Cardiac muscle cell (in vitro differentiated cells and primary cell): Measurements from ENCODE around the gene SBNO2. TPM values are rescaled to one million over a fixed set of nuclear protein-coding genes. Genes with fewer than 3 reads are reported as not detected.

ENCODE experiments used
- DNase-seq, 2 donors: peaks; one replicate each; pipeline versions ENCODE4 v3.0.0 to v3.0.0-alpha.2; 2010 to 2017; ENCODE audit warnings: low read depth in 1 of 2, low spot score in 1 of 2
- H3K27ac ChIP-seq: fragments of 200-600 bp; sonication (generic); 2 replicates; pipeline ENCODE4 v1.5.1; 2016
- H3K27me3 ChIP-seq: fragments of 200-600 bp; sonication (generic); 2 replicates; pipeline ENCODE4 v1.6.0; 2016; ENCODE audit warnings: control low read depth
- H3K36me3 ChIP-seq: fragments of 200-600 bp; sonication (generic); 2 replicates; pipeline ENCODE4 v1.5.1; 2016; ENCODE audit warnings: control low read depth
- H3K4me1 ChIP-seq: fragments of 200-600 bp; sonication (generic); 2 replicates; pipeline ENCODE4 v1.8.1; 2017; ENCODE audit warnings: low read depth, mild to moderate bottlenecking, mixed run types
- H3K4me3 ChIP-seq: fragments of 200-600 bp; sonication (generic); 2 replicates; pipeline ENCODE4 v1.5.1; 2016; ENCODE audit warnings: mild to moderate bottlenecking
- H3K9me3 ChIP-seq: fragments of 200-600 bp; sonication (generic); 2 replicates; pipeline ENCODE4 v1.5.1; 2017; ENCODE audit warnings: low read depth, mild to moderate bottlenecking, control low read depth
- polyA plus RNA-seq: library from polyadenylated mRNA; unstranded; fragments of >200 nt; fragmentation: Nextera tagmentation; extraction: Ambion mirVana; gene quantifications from 2 replicates; pipeline ENCODE4 v1.2.1, GENCODE V29; 2016
- total RNA-seq: library from RNA; depleted of rRNA; stranded (reverse); fragments of >200 nt; gene quantifications from 2 replicates; pipeline ENCODE4 v1.2.3, GENCODE V29; 2016
- TF ChIP-seq, protein P1 (sequence below): IDR thresholded peaks from 2 replicates; pipeline ENCODE4 v1.5.1; 2012; ENCODE audit warnings: low read depth, mild to moderate bottlenecking, low read length

SBNO2 gene
- total and polyA plus RNA-seq, 2 experiments from 2014 or later = 11.8 to 28.5 TPM

DNA sequence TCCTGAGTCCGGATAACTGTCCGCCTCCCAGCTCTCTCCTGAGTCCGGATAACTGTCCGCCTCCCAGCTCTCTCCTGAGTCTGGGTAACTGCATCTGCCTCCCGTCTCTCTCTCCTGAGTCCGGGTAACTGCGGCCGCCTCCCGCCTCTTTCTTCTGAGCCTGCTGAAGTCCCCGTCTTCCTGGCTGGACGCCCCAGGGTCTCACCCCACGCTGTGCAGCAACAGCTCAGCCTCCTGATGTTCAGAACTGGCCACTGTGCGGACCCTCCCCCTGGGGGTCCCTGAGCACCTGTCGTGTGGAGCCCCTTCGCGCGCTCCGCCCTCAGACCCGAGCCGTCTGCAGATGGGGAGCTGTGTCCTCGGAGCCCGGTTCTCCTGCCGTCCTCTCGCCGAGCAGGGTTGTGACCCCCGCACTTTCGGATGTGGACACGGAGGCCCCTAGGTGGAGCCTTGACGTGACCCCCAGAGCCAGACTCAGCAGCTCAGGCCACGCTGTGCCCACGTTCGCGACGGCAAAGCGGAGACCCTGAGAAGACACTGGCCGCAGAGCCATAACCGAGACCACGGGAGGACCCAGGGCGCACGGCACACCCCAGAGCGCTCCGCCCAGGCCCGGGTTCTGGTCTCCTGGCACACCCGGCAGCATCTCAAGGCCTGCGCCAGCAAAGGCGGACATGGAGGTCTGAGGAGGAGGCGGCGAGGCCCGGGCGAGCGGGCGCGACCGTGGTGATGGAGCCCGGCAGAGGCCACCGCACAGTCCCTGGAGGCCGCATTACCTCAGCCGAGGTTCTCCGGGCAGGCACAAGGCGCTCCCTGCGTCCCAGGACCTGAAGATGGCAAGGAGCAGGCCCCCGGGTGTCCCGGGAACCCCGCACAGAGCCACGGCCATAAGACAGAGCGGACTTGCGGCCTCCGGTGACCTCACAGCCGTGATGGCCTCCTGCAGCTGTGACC lies 15.9 kb downstream of the SBNO2 start:
- Histone ChIP-seq H3K4me1 (peaks cover 11% of the 10 kb centered on the region), H3K9me3 (no peaks in the 10 kb centered on the region), H3K27ac (no peak overlapping the region), H3K4me3 (no peak overlapping the region), H3K36me3 (no peaks in the 10 kb centered on the region), H3K27me3 (no peaks in the 10 kb centered on the region)
- DNase-seq = no peak
- TF ChIP-seq, protein P1, sequence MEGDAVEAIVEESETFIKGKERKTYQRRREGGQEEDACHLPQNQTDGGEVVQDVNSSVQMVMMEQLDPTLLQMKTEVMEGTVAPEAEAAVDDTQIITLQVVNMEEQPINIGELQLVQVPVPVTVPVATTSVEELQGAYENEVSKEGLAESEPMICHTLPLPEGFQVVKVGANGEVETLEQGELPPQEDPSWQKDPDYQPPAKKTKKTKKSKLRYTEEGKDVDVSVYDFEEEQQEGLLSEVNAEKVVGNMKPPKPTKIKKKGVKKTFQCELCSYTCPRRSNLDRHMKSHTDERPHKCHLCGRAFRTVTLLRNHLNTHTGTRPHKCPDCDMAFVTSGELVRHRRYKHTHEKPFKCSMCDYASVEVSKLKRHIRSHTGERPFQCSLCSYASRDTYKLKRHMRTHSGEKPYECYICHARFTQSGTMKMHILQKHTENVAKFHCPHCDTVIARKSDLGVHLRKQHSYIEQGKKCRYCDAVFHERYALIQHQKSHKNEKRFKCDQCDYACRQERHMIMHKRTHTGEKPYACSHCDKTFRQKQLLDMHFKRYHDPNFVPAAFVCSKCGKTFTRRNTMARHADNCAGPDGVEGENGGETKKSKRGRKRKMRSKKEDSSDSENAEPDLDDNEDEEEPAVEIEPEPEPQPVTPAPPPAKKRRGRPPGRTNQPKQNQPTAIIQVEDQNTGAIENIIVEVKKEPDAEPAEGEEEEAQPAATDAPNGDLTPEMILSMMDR = no peak

DNA sequence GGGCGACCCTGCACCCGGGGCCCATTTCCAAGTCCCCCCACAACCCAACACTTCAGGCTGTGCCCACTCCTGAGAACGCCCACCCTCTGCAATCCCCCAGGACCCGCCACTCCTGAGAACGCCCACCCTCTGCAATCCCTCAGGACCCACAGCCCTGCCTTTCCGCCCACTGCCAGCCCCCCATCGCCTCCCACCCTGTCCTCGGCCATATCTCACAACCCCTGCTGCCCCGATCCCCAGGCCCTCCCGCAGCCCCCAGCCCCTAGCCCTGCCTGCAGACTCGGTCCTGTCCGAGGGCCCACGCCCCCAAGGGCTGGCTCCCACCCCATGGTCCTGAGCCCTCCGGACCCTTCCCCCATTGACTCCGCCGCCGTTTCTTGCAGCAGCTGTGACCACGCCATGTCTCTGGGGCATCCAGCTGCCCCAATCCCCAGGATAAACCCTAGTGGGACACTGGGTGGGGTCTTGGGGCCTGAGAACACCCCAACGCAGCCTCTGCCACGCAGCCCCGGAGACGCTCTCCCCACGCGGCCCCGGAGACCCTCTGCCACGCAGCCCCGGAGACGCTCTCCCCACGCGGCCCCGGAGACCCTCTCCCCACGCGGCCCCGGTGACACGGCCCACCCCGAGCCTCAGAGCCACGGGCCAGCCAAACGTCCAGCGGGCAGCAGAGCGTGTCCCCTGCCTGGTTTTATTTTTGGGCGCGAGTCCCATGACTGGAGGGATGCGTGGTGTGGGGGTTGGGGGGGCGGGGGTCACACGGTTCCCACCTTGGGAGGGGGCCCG lies 17.0 kb downstream of the SBNO2 start:
- Histone ChIP-seq H3K4me1 (peaks cover 11% of the 10 kb centered on the region), H3K27me3 (no peaks in the 10 kb centered on the region), H3K9me3 (no peaks in the 10 kb centered on the region), H3K4me3 (no peak overlapping the region), H3K36me3 (no peaks in the 10 kb centered on the region), H3K27ac (no peak overlapping the region)
- no peak for DNase-seq
- TF ChIP-seq, protein P1 = no peak

DNA sequence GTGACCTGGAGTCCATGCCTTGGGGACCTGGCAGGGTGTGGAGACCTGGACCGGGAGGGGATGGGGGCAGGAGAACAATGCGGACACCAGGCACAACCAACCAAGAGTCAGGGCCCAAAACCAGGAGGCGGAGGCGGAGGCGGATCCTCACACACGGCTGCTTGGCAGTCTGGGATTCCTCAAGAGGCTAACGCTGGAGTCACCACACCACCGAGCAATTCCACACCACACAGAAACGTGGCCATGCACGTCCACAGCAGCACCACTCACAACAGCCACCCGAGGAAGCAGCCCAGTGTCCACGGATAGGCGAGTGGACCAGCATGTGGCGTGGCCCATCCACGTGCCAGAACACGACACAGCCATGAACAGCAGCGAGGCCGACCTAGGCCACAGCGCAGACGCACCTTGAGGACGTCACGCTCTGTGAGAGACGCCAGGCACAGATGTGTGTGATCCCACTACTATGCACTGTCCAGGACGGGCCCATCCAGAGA lies 17.7 kb downstream of the SBNO2 start:
- Histone ChIP-seq H3K4me3 (no peak overlapping the region), H3K36me3 (no peaks in the 10 kb centered on the region), H3K27ac (peak overlapping the region; percentile 78), H3K27me3 (no peaks in the 10 kb centered on the region), H3K4me1 (peaks cover 8% of the 10 kb centered on the region), H3K9me3 (no peaks in the 10 kb centered on the region)
- TF ChIP-seq, protein P1 = no peak
- peak in 1 of 2 donors; percentile 48 for DNase-seq

DNA sequence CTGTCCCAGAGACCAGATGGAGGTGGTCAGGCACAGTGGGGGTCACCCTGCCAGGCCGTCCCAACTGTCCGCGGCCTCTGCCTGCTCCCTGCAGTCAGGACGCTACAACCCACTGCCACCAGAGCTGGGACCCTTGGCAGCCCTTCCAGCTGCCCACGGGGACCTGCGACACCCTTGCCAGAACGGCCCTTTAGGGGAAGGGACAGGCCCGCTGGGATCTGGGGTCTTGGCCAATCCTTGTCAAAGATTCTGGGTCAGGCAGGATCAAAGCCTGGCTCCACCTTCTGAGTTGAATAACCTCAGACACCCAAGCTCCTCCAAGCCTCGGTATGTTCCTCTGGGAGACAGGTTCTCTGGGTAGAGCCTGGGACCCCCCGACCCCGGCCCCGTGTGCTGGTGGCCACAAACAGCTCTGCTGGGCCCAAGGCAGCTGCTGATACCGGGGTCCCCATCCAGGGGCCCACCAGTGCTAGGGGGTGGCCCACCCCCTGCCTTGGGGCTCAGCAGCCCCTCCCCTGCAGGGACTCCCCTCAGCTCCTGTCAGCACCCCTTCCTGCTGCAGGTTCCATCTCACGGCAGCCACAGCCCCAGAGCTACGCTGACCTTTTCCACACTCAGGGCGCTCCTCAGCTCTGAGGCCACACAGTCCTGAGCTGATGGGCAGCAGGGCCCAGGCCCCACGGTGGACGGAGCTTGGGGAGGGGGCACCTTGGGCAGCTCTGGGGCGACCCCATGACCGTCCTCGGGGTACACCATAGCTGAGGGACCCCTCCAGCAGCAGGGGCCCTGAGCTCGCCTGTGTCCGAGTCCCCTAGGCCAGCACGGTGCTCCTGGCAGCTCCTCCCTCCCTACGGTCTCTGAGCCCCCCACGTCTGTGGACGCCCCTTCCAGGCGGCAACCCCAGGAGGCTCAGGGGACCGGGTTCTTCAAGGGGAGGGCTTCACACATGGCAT lies 18.4 kb downstream of the SBNO2 start:
- Histone ChIP-seq H3K4me3 (no peak overlapping the region), H3K27ac (peak overlapping the region; percentile 78), H3K27me3 (no peaks in the 10 kb centered on the region), H3K36me3 (no peaks in the 10 kb centered on the region), H3K9me3 (no peaks in the 10 kb centered on the region), H3K4me1 (peaks cover 8% of the 10 kb centered on the region)
- DNase-seq = peak in 1 of 2 donors; percentile 53
- TF ChIP-seq, protein P1 = no peak
